Daoy (cell line): ENCODE data around the gene PPP1R1B. TPM values are rescaled to one million over a fixed set of nuclear protein-coding genes. Genes with fewer than 3 reads are reported as not detected.

ENCODE experiments used
- DNase-seq: peaks from one replicate; pipeline ENCODE4 v3.0.0-alpha.2; 2015; ENCODE audit warnings: low read depth
- total RNA-seq: library from RNA; depleted of rRNA; stranded (reverse); fragments of >200 nt; shearing (Covaris generic); gene quantifications from 2 replicates; pipeline ENCODE4 v1.2.3, GENCODE V29; 2014

Gene PPP1R1B
- total RNA-seq, 1 experiment from 2014 or later = not detected

DNA sequence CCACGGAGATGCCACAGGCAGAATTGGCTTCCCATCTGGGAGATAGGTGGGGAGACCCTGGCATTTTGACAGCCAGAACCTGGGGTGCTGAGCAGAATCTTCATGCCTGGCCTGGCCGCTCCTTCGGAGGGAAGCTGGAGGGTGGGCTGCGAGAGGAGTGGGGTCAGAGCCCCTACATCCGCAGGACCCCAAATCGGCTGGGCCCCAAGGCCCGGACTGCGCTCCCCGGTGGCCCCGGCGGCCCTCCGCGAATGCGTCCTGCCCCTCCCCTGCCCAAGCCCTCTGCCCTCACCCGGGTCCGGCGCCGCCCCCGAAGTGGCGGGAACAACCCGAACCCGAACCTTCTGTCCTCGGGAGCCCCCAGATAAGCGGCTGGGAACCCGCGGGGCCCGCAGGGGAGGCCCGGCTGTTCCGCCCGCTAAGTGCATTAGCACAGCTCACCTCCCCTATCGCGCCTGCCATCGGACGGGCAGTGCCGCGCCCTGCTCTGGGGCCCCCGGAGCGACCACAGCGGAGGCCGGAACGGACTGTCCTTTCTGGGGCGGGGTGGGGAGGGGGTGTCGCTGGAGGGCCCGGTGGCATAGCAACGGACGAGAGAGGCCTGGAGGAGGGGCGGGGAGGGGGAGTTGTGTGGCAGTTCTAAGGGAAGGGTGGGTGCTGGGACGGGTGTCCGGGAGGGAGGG is 40.7 kb downstream of the PPP1R1B start:
- DNase-seq = no peak

DNA sequence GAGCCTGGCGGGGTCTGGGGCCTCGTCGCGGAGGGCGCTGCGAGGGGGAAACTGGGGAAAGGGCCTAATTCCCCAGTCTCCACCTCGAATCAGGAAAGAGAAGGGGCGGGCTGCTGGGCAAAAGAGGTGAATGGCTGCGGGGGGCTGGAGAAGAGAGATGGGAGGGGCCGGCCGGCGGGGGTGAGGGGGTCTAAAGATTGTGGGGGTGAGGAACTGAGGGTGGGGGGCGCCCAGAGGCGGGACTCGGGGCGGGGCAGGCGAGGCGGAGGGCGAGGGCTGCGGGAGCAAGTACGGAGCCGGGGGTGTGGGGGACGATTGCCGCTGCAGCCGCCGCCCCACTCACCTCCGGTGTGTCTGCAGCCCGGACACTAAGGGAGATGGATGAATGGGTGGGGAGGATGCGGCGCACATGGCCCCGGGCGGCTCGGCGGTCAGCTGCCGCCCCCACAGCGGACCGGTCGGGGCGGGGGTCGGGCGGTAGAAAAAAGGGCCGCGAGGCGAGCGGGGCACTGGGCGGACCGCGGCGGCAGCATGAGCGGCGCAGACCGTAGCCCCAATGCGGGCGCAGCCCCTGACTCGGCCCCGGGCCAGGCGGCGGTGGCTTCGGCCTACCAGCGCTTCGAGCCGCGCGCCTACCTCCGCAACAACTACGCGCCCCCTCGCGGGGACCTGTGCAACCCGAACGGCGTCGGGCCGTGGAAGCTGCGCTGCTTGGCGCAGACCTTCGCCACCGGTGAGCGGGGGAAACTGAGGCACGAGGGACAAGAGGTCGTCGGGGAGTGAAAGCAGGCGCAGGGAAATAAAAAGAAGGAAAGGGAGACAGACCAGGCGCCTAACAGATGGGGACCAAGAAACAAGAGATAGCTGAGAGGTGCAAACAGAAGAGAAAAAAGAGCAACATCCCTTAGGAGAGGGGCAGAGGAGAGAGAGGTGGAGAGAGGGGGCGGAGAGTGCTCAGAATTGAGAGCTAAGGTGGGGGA is 41.5 kb downstream of the PPP1R1B start, which contains the start of gene PNMT:
Gene PNMT, plus strand, starts transcription at position 509 of the 980 bp plus-strand sequence. Its CDS starts 23 bp downstream, at position 532.
- DNase-seq = peak; percentile 67

DNA sequence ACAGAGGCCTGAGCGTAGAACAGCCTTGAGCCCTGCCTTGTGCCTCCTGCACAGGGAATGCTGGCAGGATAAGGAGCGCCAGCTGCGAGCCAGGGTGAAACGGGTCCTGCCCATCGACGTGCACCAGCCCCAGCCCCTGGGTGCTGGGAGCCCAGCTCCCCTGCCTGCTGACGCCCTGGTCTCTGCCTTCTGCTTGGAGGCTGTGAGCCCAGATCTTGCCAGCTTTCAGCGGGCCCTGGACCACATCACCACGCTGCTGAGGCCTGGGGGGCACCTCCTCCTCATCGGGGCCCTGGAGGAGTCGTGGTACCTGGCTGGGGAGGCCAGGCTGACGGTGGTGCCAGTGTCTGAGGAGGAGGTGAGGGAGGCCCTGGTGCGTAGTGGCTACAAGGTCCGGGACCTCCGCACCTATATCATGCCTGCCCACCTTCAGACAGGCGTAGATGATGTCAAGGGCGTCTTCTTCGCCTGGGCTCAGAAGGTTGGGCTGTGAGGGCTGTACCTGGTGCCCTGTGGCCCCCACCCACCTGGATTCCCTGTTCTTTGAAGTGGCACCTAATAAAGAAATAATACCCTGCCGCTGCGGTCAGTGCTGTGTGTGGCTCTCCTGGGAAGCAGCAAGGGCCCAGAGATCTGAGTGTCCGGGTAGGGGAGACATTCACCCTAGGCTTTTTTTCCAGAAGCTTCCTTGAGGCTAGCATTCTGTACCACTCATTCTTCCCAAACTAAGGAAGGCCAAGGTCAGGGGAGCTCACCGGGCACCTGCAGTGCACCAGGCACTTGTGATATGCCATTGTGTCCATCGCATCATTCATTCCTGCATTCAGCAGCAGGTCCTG is 43.4 kb downstream of the PPP1R1B start:
- no peak for DNase-seq

DNA sequence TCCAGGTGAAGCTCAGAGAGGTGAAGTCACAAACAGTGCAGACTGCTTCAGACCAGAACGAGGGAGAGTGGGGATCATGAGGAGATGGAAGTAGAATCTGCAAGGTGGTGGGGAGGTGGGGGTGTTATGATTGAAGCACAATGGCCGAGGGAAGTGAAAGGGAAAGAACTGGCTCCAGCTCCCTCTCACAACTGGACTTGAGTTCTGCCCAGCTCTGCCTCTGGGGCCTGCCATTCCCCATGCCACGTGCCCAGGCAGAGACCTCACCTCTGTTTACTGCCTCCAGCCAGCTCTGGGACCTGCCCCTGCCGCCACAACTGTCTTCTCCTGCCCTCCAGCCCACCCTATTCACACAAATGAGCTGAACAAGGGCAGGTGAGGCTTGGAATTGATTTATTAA is 44.0 kb downstream of the PPP1R1B start:
- DNase-seq = no peak

DNA sequence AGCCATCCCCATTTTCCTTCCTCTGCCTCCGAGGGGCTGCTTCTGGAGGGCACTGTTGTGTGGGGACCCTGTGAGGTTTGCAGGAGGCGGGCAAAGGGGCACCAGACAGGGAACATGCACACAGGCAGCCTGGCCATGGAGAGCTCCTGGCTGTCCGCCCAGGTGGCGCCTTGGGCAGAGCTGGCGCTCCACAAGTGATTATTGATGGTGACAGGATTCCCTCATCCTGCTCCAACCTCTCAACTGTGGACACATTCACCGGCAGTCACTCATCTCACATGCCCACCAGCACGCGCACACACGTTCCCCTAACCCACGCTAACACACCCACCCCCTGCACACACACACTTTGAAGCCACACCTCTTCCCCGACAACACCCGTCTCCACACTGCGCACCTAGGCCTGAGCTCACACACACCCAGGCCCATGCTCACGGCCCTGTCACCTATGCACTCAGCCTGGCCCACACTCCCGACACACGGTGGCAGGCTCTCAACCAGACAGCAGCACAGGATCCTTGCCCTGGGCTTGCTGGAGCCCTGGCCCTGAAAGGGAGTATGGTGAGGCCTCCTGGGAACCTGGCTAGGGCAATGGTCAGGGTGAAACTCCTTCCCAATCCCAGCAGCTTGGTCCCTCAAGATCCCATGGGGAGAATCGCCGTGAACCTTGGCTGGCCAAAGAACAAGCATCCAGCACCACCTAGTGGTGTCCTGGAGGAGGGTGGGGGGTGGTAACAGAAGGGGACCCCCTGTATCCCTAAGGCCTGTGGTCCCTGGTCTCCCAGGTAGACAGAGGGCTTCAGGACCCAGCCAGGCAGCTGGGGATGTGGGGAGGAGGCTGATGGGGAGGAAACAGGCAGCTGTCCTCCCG is 45.1 kb downstream of the PPP1R1B start:
- DNase-seq = no peak

DNA sequence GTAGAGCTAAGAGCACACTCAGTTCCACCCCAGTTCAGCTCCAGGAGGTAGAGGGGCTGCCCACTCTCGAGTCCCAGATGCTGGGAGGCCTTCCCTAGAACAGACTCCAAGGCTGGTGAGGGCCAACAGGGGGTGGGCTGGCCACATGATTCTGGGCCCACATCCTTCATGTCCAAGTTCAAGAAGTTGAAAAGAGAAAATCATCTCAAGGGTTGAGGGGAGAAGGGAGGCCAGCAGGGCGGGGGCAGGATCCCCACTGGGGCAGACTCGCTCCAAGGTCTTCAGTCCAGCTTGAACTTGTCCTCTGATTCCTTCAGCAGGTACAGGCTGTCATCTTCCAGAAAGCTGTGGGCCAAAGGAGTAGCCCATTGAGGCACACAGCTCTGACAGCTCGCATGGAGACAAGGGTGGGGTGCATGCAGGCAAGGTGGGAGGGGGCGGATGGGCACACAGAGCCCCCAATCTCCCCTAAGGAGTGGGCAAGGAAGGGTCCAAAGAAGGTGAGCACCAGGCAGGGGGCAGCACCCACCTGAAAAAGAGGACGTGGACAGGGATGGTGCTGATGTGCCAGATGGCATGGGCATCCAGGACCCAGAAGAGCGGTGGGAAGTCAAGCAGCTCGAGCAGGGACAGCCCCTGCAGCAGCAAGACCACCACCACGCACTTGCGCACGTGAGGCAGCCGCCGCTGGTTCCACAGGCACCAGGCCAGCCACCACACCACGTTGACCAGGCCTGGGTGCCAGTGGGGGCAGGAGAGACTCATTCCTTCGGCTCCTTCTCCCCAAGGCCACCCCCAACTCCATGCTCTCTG is 46.0 kb downstream of the PPP1R1B start:
- DNase-seq = no peak

DNA sequence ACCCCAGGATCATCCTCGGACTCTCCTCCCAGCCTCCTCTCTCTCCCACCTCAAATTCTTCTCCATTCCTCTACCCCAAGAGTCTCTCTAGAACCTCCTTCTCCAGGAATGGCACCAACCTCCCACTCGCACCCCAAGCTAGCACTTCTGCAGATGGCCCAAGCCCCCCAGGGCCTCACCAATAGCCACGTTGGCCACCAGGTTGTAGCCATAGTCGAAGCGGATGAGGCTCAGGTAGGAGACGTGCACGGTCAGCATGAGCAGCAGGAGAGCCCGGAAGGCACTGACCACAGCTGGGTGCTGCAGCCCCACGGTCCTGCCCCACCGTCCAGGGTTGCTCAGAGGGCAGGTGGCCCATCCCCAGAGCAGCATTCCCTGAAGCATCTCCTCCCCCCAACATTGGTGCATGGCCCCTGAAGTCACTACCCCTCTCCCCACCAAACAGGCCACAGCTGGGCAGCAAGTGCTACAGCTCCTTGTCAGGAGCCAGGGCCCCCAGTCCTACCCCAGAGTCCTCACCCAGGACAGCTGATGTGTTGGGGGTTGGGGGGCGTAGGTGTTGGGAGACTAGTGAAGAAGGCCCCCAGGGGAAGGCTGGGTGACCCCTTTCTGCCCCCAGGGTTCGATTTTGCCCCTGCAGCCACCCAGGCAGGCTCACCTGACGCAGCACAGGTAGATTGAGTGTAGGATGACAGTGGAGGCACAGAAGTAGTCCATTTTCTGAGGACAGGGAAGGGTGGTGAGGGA is 46.8 kb downstream of the PPP1R1B start:
- no peak for DNase-seq

DNA sequence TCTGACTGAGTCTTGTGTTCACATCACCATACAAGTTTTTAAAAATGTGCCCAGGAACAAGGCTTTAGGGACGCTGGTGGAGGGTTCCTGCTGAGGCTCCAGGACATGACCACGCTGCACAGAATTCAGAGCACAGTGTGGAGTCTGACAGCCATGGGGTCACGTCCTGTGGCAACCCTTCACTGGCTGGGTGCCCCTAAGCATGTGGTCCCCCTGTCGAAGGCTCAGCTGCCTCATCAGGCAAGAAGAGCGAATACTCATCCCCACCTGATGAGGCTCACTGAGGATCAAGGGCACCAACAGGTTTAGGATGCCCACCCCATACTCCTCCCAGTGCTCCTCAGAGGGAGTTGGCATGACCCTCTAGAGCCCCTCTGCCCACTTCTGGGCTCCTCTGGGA is 47.4 kb downstream of the PPP1R1B start:
- no peak for DNase-seq

DNA sequence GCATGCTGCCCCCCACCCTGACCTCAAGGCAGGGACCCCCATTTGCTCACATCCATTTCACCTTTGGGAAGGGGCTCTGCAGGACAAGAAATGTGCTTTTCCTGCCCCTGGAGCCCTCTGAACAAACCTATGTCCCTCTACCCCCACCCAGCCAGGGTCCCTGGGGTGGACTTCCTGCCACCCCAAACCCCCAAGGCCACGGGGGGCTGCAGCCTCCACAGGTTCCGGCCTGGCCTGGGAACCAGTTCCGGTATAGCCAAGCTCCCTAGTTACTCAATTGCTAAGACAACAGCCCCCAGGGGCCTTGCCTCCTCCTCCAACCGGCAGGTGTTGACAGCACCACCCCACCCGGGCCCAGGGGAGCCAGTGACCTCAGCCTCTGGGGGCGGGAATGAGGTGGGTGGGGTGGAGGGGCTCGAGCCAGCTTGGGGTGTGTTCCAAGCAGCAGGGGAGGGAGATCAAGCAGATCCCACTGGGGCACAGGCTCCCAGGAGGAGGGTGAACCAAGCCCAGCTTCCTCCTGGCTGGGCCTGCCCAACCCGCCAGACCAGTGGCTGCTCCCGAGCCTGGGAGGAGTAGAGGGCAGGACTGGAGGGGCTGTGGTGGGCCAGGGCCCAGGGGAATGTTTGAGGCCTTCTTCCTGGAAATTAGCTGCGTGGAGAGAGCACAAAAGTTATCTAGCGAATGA is 48.1 kb downstream of the PPP1R1B start:
- DNase-seq = peak; percentile 60

DNA sequence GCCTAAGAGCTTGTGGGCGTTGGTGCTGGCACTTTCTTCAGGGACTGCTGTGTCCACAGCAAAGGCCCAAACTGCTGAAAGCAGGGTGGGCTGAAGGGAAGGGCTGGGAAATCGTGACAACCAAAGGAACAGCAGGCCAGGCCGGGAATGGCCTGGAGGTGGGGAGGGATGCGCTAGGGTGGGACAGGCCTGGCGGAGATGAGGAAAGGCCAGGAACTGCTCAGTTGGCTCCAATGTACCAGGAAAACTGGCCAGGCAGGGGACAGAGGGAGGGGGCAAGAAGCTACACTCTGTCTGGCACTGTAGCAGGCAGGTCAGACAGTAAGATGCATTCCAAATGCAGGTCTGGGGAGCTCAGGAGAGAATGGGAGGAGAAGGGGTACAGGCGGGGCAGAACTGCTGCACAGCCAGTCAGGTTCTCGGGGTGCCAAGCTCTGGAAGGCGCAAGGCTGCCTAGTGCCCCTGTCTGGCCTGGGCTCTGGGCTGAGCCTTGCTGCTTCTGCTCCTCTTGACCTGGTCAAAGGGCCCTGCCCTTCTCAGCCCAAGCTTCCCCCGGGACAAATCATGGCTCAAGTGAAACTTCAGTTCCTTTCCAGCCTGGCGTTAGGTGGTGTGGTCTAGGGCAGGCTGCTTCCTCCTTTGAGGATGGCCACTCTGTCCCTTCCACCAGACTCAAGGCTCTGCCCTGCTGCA is 48.8 kb downstream of the PPP1R1B start:
- DNase-seq = no peak

DNA sequence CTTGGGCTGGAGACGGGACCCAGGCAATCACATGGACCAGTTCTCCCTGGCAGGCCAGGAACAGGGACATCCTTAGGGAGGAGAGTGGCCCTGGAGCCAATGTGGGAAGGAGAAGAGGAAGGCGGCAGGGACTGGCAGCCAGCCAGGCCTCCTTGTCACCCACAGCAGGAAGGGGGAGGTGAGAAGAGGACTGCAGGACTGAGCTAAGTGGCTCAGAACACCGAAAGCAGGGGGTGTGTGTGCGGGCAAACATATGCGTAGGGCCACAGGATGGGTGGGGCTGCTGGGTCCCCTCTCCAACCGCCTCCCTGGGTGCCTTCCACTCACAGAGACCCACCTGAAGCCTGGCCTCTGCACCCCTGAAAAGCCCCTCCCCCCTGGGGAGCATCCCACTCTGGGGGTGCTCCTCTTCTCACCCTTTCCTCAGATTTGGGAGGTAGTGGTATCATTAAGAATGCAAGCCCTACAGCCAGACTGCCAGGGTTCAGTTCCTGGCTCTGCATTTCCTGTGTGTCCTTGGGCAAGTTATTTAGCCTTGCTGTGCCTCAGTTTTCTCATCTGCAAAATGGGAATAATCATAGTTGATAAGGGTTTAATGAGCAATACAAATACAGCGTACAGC is 49.6 kb downstream of the PPP1R1B start:
- DNase-seq = peak; percentile 41

DNA sequence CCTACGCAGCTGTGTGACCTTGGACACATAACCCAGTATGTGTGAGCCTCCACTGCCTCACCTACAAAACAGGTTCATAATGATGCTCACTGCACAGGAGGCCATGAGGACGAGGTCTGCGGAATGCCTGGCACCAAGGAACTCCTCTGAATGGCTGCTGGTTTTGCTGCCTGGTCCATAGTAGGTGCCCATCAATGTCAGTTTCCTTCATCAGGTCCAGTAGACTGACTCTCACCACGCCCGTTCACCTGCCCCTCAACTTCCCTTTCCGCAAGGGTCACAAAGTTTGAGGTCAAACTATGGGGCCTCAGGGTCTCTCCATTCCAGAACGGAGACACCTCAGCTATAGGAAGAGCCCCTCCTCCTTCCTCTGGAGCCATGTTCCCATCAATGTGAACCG is 50.3 kb downstream of the PPP1R1B start:
- DNase-seq = no peak

DNA sequence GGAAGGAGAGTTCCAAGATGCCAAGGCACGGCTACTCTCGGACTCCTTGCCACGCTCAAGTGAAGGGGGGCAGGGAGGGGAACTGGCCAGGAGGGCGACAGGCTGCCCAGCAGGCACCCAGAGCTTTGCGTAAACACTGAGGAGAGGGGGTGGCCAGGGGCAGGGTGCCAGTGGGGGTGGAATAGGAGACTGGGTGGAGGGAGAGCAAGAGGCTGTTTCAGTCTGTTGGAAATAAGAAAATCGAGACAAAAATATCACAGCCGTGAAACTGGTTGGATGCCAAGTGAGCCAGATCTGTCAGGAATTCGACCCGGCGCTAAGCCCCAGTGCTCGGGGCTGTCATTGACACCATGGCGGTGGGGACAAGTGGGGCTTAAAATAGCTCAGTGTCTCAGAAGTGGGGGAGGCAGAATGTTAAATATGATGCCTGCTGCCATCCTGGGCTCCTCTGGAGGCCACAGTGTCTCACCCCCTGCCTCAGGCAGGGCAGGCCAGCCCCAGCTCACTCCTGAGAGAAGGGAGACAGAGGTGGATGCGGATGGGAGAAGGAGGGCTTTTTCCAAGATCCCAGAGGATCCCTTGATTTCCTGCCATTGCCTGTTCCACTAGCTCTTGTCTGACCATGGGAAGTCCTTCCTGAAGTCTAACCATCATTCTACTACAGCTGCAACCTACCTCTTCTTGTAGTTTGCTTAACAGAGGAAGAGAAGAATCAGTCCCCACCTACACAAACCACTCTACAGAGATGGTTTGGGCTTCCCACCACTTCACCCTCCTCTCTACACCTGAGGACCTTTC is 51.0 kb downstream of the PPP1R1B start:
- no peak for DNase-seq

DNA sequence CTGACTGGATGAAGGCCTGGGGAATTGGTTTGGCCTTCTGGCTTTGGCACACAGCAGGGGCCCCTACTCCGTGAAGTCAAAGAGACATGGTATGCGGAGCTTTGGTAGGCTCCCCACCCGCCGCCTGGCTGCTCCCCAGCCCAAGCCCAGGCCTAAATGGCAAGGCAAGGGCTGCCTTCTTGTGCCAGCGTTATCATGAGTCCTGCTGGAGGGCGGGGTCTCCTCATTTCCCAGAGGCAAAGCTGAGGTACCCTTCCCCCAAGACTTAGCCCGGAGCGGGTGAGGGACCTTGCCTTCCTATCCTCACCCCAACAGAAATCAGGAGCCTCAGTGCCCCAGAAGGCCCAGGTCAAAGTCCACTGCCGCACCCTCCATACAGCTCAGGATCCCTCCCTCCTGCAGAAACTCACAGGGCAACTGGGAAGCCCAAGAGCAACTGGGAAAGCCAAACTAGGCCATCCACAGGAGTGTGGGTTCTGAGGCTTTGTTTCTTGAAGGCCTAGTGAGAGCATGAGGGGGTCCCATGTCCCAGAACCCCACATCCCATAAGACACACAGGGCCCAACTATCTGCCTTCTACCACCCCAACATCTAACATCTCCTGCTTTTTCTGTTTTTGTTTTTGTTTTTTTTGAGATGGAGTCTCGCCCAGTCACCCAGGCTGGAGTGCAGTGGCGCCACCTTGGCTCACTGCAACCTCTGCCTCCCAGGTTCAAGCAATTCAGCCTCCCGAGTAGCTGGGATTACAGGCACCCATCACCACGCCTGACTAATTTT is 51.8 kb downstream of the PPP1R1B start:
- DNase-seq = no peak

DNA sequence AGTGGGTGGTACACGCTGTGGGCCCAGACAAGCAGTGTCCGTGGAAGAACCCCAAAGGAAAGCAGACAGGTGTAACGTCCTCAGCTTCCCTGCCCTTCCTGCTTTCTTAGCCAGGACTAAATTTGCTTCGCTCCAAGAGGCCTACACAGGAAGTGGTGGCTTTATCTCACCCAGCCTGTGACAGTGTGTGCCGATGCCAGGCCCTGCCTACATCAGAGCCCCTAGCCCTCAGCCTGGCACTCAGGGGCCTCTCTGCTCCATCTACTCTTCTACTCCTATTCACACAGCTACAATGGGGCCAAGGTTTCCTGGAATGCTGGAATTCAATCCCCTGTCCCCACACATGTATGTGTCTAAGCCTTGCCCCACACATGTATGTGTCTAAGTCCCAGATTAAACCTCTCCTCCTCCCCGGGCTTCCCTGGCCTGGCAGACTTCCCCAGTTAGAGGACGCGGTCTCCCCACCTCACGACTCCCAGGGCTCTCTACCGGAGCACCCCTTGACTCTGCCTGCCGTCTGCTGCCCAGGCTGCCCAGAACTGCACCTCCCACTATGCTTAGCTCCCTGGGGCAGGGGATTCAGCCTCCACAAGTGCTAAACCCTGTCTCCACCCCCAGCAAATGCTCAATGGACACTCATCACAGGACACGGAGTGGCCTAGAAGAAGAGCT is 52.9 kb downstream of the PPP1R1B start:
- DNase-seq = no peak
